Stimulated activated CD4-positive, alpha-beta T cell treated with anti-CD3 and anti-CD28 coated beads, Interleukin-15, amount 100 ng/mL, for 48 hours (primary cell): ENCODE data around the gene SULF2.

Experiments used
- DNase-seq, 2 donors: peaks; one replicate each; pipeline ENCODE4 v3.0.0-alpha.2; 2020; ENCODE audit warnings: low read depth in 2 of 2

The SULF2 gene

GRCh38 chr20:47711046-47711752, 74.1 kb downstream of the SULF2 start:
- no peak for DNase-seq

- no peak for DNase-seq
Observed at GRCh38 chr20:47710665-47711045, 74.6 kb downstream of the SULF2 start.

GRCh38 chr20:47708953-47709833, 76.1 kb downstream of the SULF2 start:
- DNase-seq = no peak

- no peak for DNase-seq
Observed at GRCh38 chr20:47708140-47708807, 77.0 kb downstream of the SULF2 start.

- no peak for DNase-seq
Observed at GRCh38 chr20:47706345-47706744, 78.9 kb downstream of the SULF2 start.

GRCh38 chr20:47705497-47705856, 79.8 kb downstream of the SULF2 start:
- no peak for DNase-seq

- DNase-seq = no peak
Observed at GRCh38 chr20:47704746-47705496, 80.4 kb downstream of the SULF2 start.

GRCh38 chr20:47703748-47704147, 81.5 kb downstream of the SULF2 start:
- no peak for DNase-seq

- no peak for DNase-seq
Observed at GRCh38 chr20:47701612-47702011, 83.7 kb downstream of the SULF2 start.

GRCh38 chr20:47700327-47700726, 85.0 kb downstream of the SULF2 start:
- DNase-seq = no peak

GRCh38 chr20:47699818-47700217, 85.5 kb downstream of the SULF2 start:
- no peak for DNase-seq

GRCh38 chr20:47698142-47698541, 87.1 kb downstream of the SULF2 start:
- no peak for DNase-seq

GRCh38 chr20:47696856-47697255, 88.4 kb downstream of the SULF2 start:
- no peak for DNase-seq

GRCh38 chr20:47694021-47694818, 91.1 kb downstream of the SULF2 start:
- no peak for DNase-seq

- no peak for DNase-seq
Observed at GRCh38 chr20:47691625-47692024, 93.7 kb downstream of the SULF2 start.

- DNase-seq = no peak
Observed at GRCh38 chr20:47689731-47690130, 95.5 kb downstream of the SULF2 start.

GRCh38 chr20:47688385-47689381, 96.6 kb downstream of the SULF2 start:
- no peak for DNase-seq

- DNase-seq = no peak
Observed at GRCh38 chr20:47687095-47687987, 97.9 kb downstream of the SULF2 start.

- no peak for DNase-seq
Observed at GRCh38 chr20:47686545-47686944, 98.7 kb downstream of the SULF2 start.
